ENCODE data around the gene KCTD16.

KCTD16 gene

DNA sequence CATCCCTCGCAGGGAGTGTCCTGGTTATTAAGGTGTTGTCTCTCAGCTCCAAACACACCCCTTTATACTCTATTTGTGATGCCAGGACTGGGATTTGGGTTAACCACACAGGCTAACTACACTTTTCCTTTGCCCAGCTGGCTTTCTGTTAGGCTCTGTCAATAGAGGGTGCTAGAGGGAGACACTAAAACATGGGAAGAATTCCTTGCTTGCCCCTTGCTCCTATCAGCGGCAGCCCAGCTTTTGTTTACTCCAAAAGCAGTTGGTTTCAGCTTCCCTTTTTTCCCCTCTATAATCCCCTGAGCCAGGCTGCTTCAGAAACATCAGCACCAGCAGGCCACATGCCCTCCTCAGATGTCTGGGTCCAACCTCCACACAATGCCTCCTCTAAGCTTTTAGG is 297.1 kb downstream of the KCTD16 start:
- Histone ChIP-seq H3K4ac (ENCODE audit: low read depth, low read length) (no peak overlapping the region), H3K4me2 (ENCODE audit: low read length) (no peak overlapping the region), H2AK5ac (ENCODE audit: low read length) (no peak overlapping the region), H2BK12ac (ENCODE audit: low read length) (no peak overlapping the region), H4K91ac (ENCODE audit: low read depth, low read length) (no peak overlapping the region), H4K12ac (ENCODE audit: low read depth, low read length) (no peak overlapping the region), H3K4me3 (ENCODE audit: low read depth, low read length) (no peak overlapping the region), H3K27ac (ENCODE audit: low read depth, low read length) (no peak overlapping the region), H3K14ac (ENCODE audit: low read length) (no peak overlapping the region), H3K9ac (ENCODE audit: low read length) (no peak overlapping the region), H3K27me3 (ENCODE audit: insufficient read depth, low read length) (no peaks in the 10 kb centered on the region), H3K79me2 (ENCODE audit: control insufficient read depth, insufficient read depth, low read length, poor library complexity) (no peaks in the 10 kb centered on the region), H3K9me3 (ENCODE audit: insufficient read depth, low read depth, low read length) (no peaks in the 10 kb centered on the region), H3K4me1 (ENCODE audit: control insufficient read depth in 1 of 2, insufficient read depth in 2 of 2, low read length in 2 of 2) (no peaks in the 10 kb centered on the region), H2AFZ (ENCODE audit: insufficient read depth, low read length, poor library complexity) (peak overlapping the region; percentile 12), H3K23ac (ENCODE audit: low read length) (no peak overlapping the region), H4K8ac (ENCODE audit: low read depth, low read length) (no peak overlapping the region), H3K79me1 (ENCODE audit: low read length) (no peaks in the 10 kb centered on the region), H3K18ac (ENCODE audit: low read length) (no peak overlapping the region), H2BK5ac (ENCODE audit: low read depth, low read length, poor library complexity) (no peak overlapping the region), H3K36me3 (ENCODE audit: control insufficient read depth in 1 of 2, insufficient read depth in 2 of 2, low read length in 2 of 2) (no peaks in the 10 kb centered on the region), H2BK120ac (ENCODE audit: insufficient read depth, low read length, poor library complexity) (no peak overlapping the region)
- peak in 1 of 2 donors; percentile 28 for DNase-seq
- WGBS (ENCODE audit: extremely low coverage, insufficient coverage, insufficient read length) = no CpG with 5 or more reads among the region's 2 CpGs

DNA sequence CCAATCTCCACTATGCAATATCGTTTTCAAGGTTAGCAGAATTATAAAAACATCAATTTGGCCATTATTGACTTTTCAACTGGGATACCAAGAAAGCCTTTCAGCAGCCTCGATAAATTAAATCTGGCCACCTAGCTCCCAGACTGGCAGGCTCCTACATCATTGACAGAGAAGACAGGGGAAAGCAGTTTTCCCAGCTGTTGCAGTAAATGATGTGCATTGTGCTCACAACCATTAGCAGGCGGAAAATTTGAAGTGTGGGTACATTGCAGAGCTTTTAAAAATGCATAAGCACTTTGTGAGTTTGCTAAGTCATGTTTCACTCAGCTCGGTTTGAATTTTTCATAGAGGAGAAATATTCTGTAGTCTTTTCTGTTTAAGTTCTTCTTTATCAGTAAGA is 297.9 kb downstream of the KCTD16 start:
- H3K4me3 ChIP-seq (ENCODE audit: low read depth, low read length) = no peak overlapping the region
- H3K36me3 ChIP-seq (ENCODE audit: control insufficient read depth in 1 of 2, insufficient read depth in 2 of 2, low read length in 2 of 2) = no peaks in the 10 kb centered on the region
- H4K91ac ChIP-seq (ENCODE audit: low read depth, low read length) = no peak overlapping the region
- no peak overlapping the region for H3K27ac ChIP-seq (ENCODE audit: low read depth, low read length)
- no peaks in the 10 kb centered on the region for H3K9me3 ChIP-seq (ENCODE audit: insufficient read depth, low read depth, low read length)
- H2BK5ac ChIP-seq (ENCODE audit: low read depth, low read length, poor library complexity) = no peak overlapping the region
- no peak overlapping the region for H3K18ac ChIP-seq (ENCODE audit: low read length)
- H3K4me2 ChIP-seq (ENCODE audit: low read length) = no peak overlapping the region
- H3K23ac ChIP-seq (ENCODE audit: low read length) = no peak overlapping the region
- no peak for DNase-seq
- no peak overlapping the region for H2BK120ac ChIP-seq (ENCODE audit: insufficient read depth, low read length, poor library complexity)
- H2AFZ ChIP-seq (ENCODE audit: insufficient read depth, low read length, poor library complexity) = no peak overlapping the region
- H3K4ac ChIP-seq (ENCODE audit: low read depth, low read length) = no peak overlapping the region
- H3K9ac ChIP-seq (ENCODE audit: low read length) = no peak overlapping the region
- H2AK5ac ChIP-seq (ENCODE audit: low read length) = no peak overlapping the region
- no peaks in the 10 kb centered on the region for H3K79me2 ChIP-seq (ENCODE audit: control insufficient read depth, insufficient read depth, low read length, poor library complexity)
- no peaks in the 10 kb centered on the region for H3K27me3 ChIP-seq (ENCODE audit: insufficient read depth, low read length)
- H4K12ac ChIP-seq (ENCODE audit: low read depth, low read length) = no peak overlapping the region
- H2BK12ac ChIP-seq (ENCODE audit: low read length) = no peak overlapping the region
- no peak overlapping the region for H3K14ac ChIP-seq (ENCODE audit: low read length)
- H4K8ac ChIP-seq (ENCODE audit: low read depth, low read length) = no peak overlapping the region
- H3K4me1 ChIP-seq (ENCODE audit: control insufficient read depth in 1 of 2, insufficient read depth in 2 of 2, low read length in 2 of 2) = no peaks in the 10 kb centered on the region
- H3K79me1 ChIP-seq (ENCODE audit: low read length) = no peaks in the 10 kb centered on the region
- no CpG with 5 or more reads among the region's 4 CpGs for WGBS (ENCODE audit: extremely low coverage, insufficient coverage, insufficient read length)

DNA sequence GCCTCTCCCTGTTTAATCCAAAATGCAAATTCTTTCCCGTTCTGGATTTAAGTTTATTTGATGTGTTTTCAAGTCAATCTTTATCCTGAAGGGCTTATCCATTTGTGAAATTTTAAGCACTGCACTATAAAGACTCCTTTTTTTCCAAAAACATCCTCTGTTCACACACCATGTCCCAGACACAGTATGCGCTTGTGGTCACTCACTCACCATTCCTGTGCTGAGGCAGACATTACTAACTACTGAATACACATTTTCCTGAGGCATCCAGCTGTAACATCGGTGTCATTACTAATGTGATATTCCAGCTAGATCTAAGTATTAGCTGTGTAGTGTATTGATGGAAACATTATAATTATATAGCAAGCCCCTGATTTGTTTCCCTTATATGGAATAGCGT is 298.4 kb downstream of the KCTD16 start:
- H2BK5ac ChIP-seq (ENCODE audit: low read depth, low read length, poor library complexity) = no peak overlapping the region
- H3K9ac ChIP-seq (ENCODE audit: low read length) = no peak overlapping the region
- H2AFZ ChIP-seq (ENCODE audit: insufficient read depth, low read length, poor library complexity) = no peak overlapping the region
- H3K4ac ChIP-seq (ENCODE audit: low read depth, low read length) = no peak overlapping the region
- H3K79me2 ChIP-seq (ENCODE audit: control insufficient read depth, insufficient read depth, low read length, poor library complexity) = no peaks in the 10 kb centered on the region
- H3K4me3 ChIP-seq (ENCODE audit: low read depth, low read length) = no peak overlapping the region
- H3K4me1 ChIP-seq (ENCODE audit: control insufficient read depth in 1 of 2, insufficient read depth in 2 of 2, low read length in 2 of 2) = no peaks in the 10 kb centered on the region
- no peaks in the 10 kb centered on the region for H3K79me1 ChIP-seq (ENCODE audit: low read length)
- no peak overlapping the region for H2AK5ac ChIP-seq (ENCODE audit: low read length)
- no peak overlapping the region for H3K14ac ChIP-seq (ENCODE audit: low read length)
- WGBS (ENCODE audit: extremely low coverage, insufficient coverage, insufficient read length) = no CpG with 5 or more reads among the region's 4 CpGs
- H4K8ac ChIP-seq (ENCODE audit: low read depth, low read length) = no peak overlapping the region
- no peak overlapping the region for H3K4me2 ChIP-seq (ENCODE audit: low read length)
- no peaks in the 10 kb centered on the region for H3K27me3 ChIP-seq (ENCODE audit: insufficient read depth, low read length)
- H2BK120ac ChIP-seq (ENCODE audit: insufficient read depth, low read length, poor library complexity) = no peak overlapping the region
- no peak overlapping the region for H3K27ac ChIP-seq (ENCODE audit: low read depth, low read length)
- H2BK12ac ChIP-seq (ENCODE audit: low read length) = no peak overlapping the region
- no peak overlapping the region for H3K23ac ChIP-seq (ENCODE audit: low read length)
- no peak overlapping the region for H4K12ac ChIP-seq (ENCODE audit: low read depth, low read length)
- no peaks in the 10 kb centered on the region for H3K36me3 ChIP-seq (ENCODE audit: control insufficient read depth in 1 of 2, insufficient read depth in 2 of 2, low read length in 2 of 2)
- no peak for DNase-seq
- no peak overlapping the region for H4K91ac ChIP-seq (ENCODE audit: low read depth, low read length)
- no peak overlapping the region for H3K18ac ChIP-seq (ENCODE audit: low read length)
- no peaks in the 10 kb centered on the region for H3K9me3 ChIP-seq (ENCODE audit: insufficient read depth, low read depth, low read length)

DNA sequence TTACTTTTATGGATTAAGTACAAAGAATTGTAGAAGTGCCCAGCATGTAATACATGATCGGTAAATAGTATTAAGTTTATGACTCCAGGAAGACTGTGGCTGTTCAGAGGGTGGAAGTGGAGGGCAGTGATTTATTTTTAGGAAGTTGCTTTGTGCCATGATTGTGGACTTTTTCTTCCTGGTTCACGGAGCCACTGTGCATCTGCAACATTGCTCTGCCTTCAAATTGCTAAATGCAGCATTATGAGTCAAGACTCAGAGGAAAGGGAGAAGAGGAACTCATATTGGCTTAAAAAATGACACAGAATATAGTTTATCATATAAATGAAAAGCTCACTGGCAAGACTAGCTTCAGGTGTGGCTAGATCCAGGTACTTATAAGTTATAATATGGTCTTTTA is 301.5 kb downstream of the KCTD16 start:
- no CpG with 5 or more reads among the region's 2 CpGs for WGBS (ENCODE audit: extremely low coverage, insufficient coverage, insufficient read length)
- H3K79me2 ChIP-seq (ENCODE audit: control insufficient read depth, insufficient read depth, low read length, poor library complexity) = no peaks in the 10 kb centered on the region
- H3K9me3 ChIP-seq (ENCODE audit: insufficient read depth, low read depth, low read length) = no peaks in the 10 kb centered on the region
- H3K4me2 ChIP-seq (ENCODE audit: low read length) = no peak overlapping the region
- no peaks in the 10 kb centered on the region for H3K79me1 ChIP-seq (ENCODE audit: low read length)
- H3K27ac ChIP-seq (ENCODE audit: low read depth, low read length) = no peak overlapping the region
- no peak overlapping the region for H4K12ac ChIP-seq (ENCODE audit: low read depth, low read length)
- no peak overlapping the region for H3K4ac ChIP-seq (ENCODE audit: low read depth, low read length)
- H2BK12ac ChIP-seq (ENCODE audit: low read length) = no peak overlapping the region
- no peak overlapping the region for H3K23ac ChIP-seq (ENCODE audit: low read length)
- H3K9ac ChIP-seq (ENCODE audit: low read length) = no peak overlapping the region
- H3K14ac ChIP-seq (ENCODE audit: low read length) = no peak overlapping the region
- H2BK120ac ChIP-seq (ENCODE audit: insufficient read depth, low read length, poor library complexity) = no peak overlapping the region
- no peak overlapping the region for H2AFZ ChIP-seq (ENCODE audit: insufficient read depth, low read length, poor library complexity)
- H3K18ac ChIP-seq (ENCODE audit: low read length) = no peak overlapping the region
- no peak overlapping the region for H2BK5ac ChIP-seq (ENCODE audit: low read depth, low read length, poor library complexity)
- no peak overlapping the region for H2AK5ac ChIP-seq (ENCODE audit: low read length)
- H4K91ac ChIP-seq (ENCODE audit: low read depth, low read length) = no peak overlapping the region
- no peaks in the 10 kb centered on the region for H3K36me3 ChIP-seq (ENCODE audit: control insufficient read depth in 1 of 2, insufficient read depth in 2 of 2, low read length in 2 of 2)
- no peak overlapping the region for H3K4me3 ChIP-seq (ENCODE audit: low read depth, low read length)
- H4K8ac ChIP-seq (ENCODE audit: low read depth, low read length) = no peak overlapping the region
- no peak for DNase-seq
- H3K4me1 ChIP-seq (ENCODE audit: control insufficient read depth in 1 of 2, insufficient read depth in 2 of 2, low read length in 2 of 2) = no peaks in the 10 kb centered on the region
- H3K27me3 ChIP-seq (ENCODE audit: insufficient read depth, low read length) = no peaks in the 10 kb centered on the region

Data from trophoblast cell (in vitro differentiated cells and primary cell).